DMS53 treated with DMSO at 0.1 percent for 48 hours (cell line): ENCODE measurements around the gene SYCE1L.
"Not testable (repeated sequence)": the region's sequence is repeated elsewhere in the genome, so short reads cannot be mapped to it uniquely, and the experiment has no call there.

Experiments
- DNase-seq: peaks from one replicate; lab custom pipeline; 2025; ENCODE audit not compliant: unreplicated experiment; lab: John Stamatoyannopoulos, UW

Gene SYCE1L

GRCh38 chr16:77199211-77199610 is at the start of gene SYCE1L:
SYCE1L (plus strand) TSS chr16:77199408; CDS start chr16:77199452, 44 bp downstream.
- DNase-seq, result no peak

GRCh38 chr16:77157346-77158058 is 41.7 kb upstream of the SYCE1L start:
- no peak for DNase-seq

GRCh38 chr16:77158293-77158692 is 40.9 kb upstream of the SYCE1L start:
- no peak for DNase-seq

GRCh38 chr16:77165006-77165405 is 34.2 kb upstream of the SYCE1L start:
- DNase-seq, result no peak

GRCh38 chr16:77165536-77166236 is 33.5 kb upstream of the SYCE1L start:
- DNase-seq, result not testable (repeated sequence)

GRCh38 chr16:77166726-77167125 is 32.5 kb upstream of the SYCE1L start:
- DNase-seq, result no peak

GRCh38 chr16:77168901-77169300 is 30.3 kb upstream of the SYCE1L start:
- no peak for DNase-seq

- DNase-seq, result peak; percentile 29
Observed at GRCh38 chr16:77169650-77170236, 29.5 kb upstream of the SYCE1L start.

GRCh38 chr16:77170805-77171204 is 28.4 kb upstream of the SYCE1L start:
- no peak for DNase-seq

- peak; percentile 46 for DNase-seq
Observed at GRCh38 chr16:77171745-77172635, 27.2 kb upstream of the SYCE1L start.

GRCh38 chr16:77172951-77173350 is 26.3 kb upstream of the SYCE1L start:
- DNase-seq, result no peak

GRCh38 chr16:77183137-77183536 is 16.1 kb upstream of the SYCE1L start:
- no peak for DNase-seq

- not testable (repeated sequence) for DNase-seq
Observed at GRCh38 chr16:77186298-77186697, 12.9 kb upstream of the SYCE1L start.

GRCh38 chr16:77190190-77190477 is 9.1 kb upstream of the SYCE1L start:
- no peak for DNase-seq

- DNase-seq, result peak; percentile 92
Observed at GRCh38 chr16:77190478-77191258, 8.5 kb upstream of the SYCE1L start, which contains the start of gene MON1B. MON1B (plus strand) TSS chr16:77191190; CDS start chr16:77191486, 296 bp downstream.

- no peak for DNase-seq
Observed at GRCh38 chr16:77191259-77191969, 7.8 kb upstream of the SYCE1L start.

GRCh38 chr16:77193377-77193776 is 5.8 kb upstream of the SYCE1L start:
- DNase-seq, result no peak

GRCh38 chr16:77194295-77195231 is 4.6 kb upstream of the SYCE1L start:
- no peak for DNase-seq

- no peak for DNase-seq
Observed at GRCh38 chr16:77195411-77195810, 3.8 kb upstream of the SYCE1L start.
